ENCODE results near the gene AGGF1.

The AGGF1 gene

GRCh38 chr5:77073667-77074066 is 43.5 kb downstream of the AGGF1 start:
- Histone ChIP-seq H3K4me1 (ENCODE audit: control insufficient read depth in 2 of 2, insufficient read depth in 1 of 2, low read depth in 1 of 2, low read length in 2 of 2) (no peaks in the 10 kb centered on the region), H3K4me2 (ENCODE audit: insufficient read depth, low read length, poor library complexity, severe bottlenecking) (no peak overlapping the region), H2BK120ac (ENCODE audit: low read depth, low read length) (no peak overlapping the region), H3K14ac (ENCODE audit: low read length) (no peak overlapping the region), H3K18ac (ENCODE audit: low read length) (no peak overlapping the region), H4K8ac (ENCODE audit: low read depth, low read length) (no peak overlapping the region), H3K27me3 (ENCODE audit: control insufficient read depth in 3 of 3, insufficient read depth in 3 of 3, low read depth in 1 of 3, low read length in 3 of 3) (no peaks in the 10 kb centered on the region), H2BK5ac (ENCODE audit: low read length) (no peak overlapping the region), H3K36me3 (replicated peaks in 1 of 2; ENCODE audit: control insufficient read depth in 2 of 2, insufficient read depth in 2 of 2, low read length in 2 of 2) (peaks cover 0 to 26% of the 10 kb centered on the region in 2 donors), H2BK12ac (ENCODE audit: low read length) (no peak overlapping the region), H2AK5ac (ENCODE audit: low read depth, low read length) (no peak overlapping the region), H4K91ac (ENCODE audit: low read depth, low read length, poor library complexity) (no peak overlapping the region), H3K9ac (ENCODE audit: low read depth, low read length, poor library complexity) (no peak overlapping the region), H2AFZ (ENCODE audit: low read length) (no peak overlapping the region), H3K23ac (ENCODE audit: low read depth, low read length, poor library complexity) (no peak overlapping the region), H3K4ac (ENCODE audit: low read length) (no peak overlapping the region), H3K9me3 (replicated peaks in 1 of 2; ENCODE audit: control insufficient read depth in 2 of 2, insufficient read depth in 1 of 2, low read depth in 1 of 2, low read length in 2 of 2) (no peaks in the 10 kb centered on the region), H3K4me3 (ENCODE audit: low read length in 2 of 2) (no peak overlapping the region), H3K79me1 (ENCODE audit: low read depth, low read length) (no peaks in the 10 kb centered on the region), H3K27ac (replicated peaks; ENCODE audit: low read length) (no peak overlapping the region), H2BK15ac (ENCODE audit: low read length) (no peak overlapping the region)
- DNase-seq (ENCODE audit: low spot score): no peak
- 100% methylated on average over 1 of the region's 2 CpGs; no CpG with 5 or more reads in 1 of the 2 donors for WGBS, 2 donors (ENCODE audit: extremely low coverage in 2 of 2, insufficient read length in 2 of 2, insufficient replicate concordance in 1 of 2)

GRCh38 chr5:77074745-77075144 is 44.5 kb downstream of the AGGF1 start:
- Histone ChIP-seq H2AFZ (ENCODE audit: low read length) (no peak overlapping the region), H3K36me3 (replicated peaks in 1 of 2; ENCODE audit: control insufficient read depth in 2 of 2, insufficient read depth in 2 of 2, low read length in 2 of 2) (peaks cover 0 to 25% of the 10 kb centered on the region in 2 donors), H2BK12ac (ENCODE audit: low read length) (no peak overlapping the region), H3K9ac (ENCODE audit: low read depth, low read length, poor library complexity) (no peak overlapping the region), H4K8ac (ENCODE audit: low read depth, low read length) (no peak overlapping the region), H3K27ac (replicated peaks; ENCODE audit: low read length) (no peak overlapping the region), H3K4me1 (ENCODE audit: control insufficient read depth in 2 of 2, insufficient read depth in 1 of 2, low read depth in 1 of 2, low read length in 2 of 2) (no peaks in the 10 kb centered on the region), H3K14ac (ENCODE audit: low read length) (no peak overlapping the region), H3K79me1 (ENCODE audit: low read depth, low read length) (no peaks in the 10 kb centered on the region), H3K9me3 (replicated peaks in 1 of 2; ENCODE audit: control insufficient read depth in 2 of 2, insufficient read depth in 1 of 2, low read depth in 1 of 2, low read length in 2 of 2) (no peaks in the 10 kb centered on the region), H3K18ac (ENCODE audit: low read length) (no peak overlapping the region), H3K4ac (ENCODE audit: low read length) (no peak overlapping the region), H4K91ac (ENCODE audit: low read depth, low read length, poor library complexity) (no peak overlapping the region), H3K23ac (ENCODE audit: low read depth, low read length, poor library complexity) (no peak overlapping the region), H2BK15ac (ENCODE audit: low read length) (no peak overlapping the region), H3K4me2 (ENCODE audit: insufficient read depth, low read length, poor library complexity, severe bottlenecking) (no peak overlapping the region), H2AK5ac (ENCODE audit: low read depth, low read length) (no peak overlapping the region), H3K27me3 (ENCODE audit: control insufficient read depth in 3 of 3, insufficient read depth in 3 of 3, low read depth in 1 of 3, low read length in 3 of 3) (no peaks in the 10 kb centered on the region), H2BK120ac (ENCODE audit: low read depth, low read length) (no peak overlapping the region), H2BK5ac (ENCODE audit: low read length) (no peak overlapping the region), H3K4me3 (ENCODE audit: low read length in 2 of 2) (no peak overlapping the region)
- DNase-seq (ENCODE audit: low spot score): no peak
- WGBS, 2 donors (ENCODE audit: extremely low coverage in 2 of 2, insufficient read length in 2 of 2, insufficient replicate concordance in 1 of 2): no CpG with 5 or more reads among the region's 4 CpGs

- no peak overlapping the region for H4K91ac ChIP-seq (ENCODE audit: low read depth, low read length, poor library complexity)
- H3K4me1 ChIP-seq (ENCODE audit: control insufficient read depth in 2 of 2, insufficient read depth in 1 of 2, low read depth in 1 of 2, low read length in 2 of 2): no peaks in the 10 kb centered on the region
- peak overlapping the region; percentile 95 for H3K23ac ChIP-seq (ENCODE audit: low read depth, low read length, poor library complexity)
- no peak overlapping the region for H3K4ac ChIP-seq (ENCODE audit: low read length)
- WGBS, 2 donors (ENCODE audit: extremely low coverage in 2 of 2, insufficient read length in 2 of 2, insufficient replicate concordance in 1 of 2): no CpG with 5 or more reads among the region's 105 CpGs
- H3K14ac ChIP-seq (ENCODE audit: low read length): peak overlapping the region; percentile 17
- no peak overlapping the region for H2BK5ac ChIP-seq (ENCODE audit: low read length)
- H3K4me3 ChIP-seq (ENCODE audit: low read length in 2 of 2): peak overlapping the region in 1 of 2 donors; percentile 85
- no peak overlapping the region for H2AFZ ChIP-seq (ENCODE audit: low read length)
- peaks cover 0 to 30% of the 10 kb centered on the region in 2 donors for H3K36me3 ChIP-seq (replicated peaks in 1 of 2; ENCODE audit: control insufficient read depth in 2 of 2, insufficient read depth in 2 of 2, low read length in 2 of 2)
- H4K8ac ChIP-seq (ENCODE audit: low read depth, low read length): peak overlapping the region; percentile 58
- no peak overlapping the region for H2BK120ac ChIP-seq (ENCODE audit: low read depth, low read length)
- no peaks in the 10 kb centered on the region for H3K79me1 ChIP-seq (ENCODE audit: low read depth, low read length)
- H2BK15ac ChIP-seq (ENCODE audit: low read length): no peak overlapping the region
- H3K4me2 ChIP-seq (ENCODE audit: insufficient read depth, low read length, poor library complexity, severe bottlenecking): peak overlapping the region; percentile 76
- H2BK12ac ChIP-seq (ENCODE audit: low read length): peak overlapping the region; percentile 53
- H3K9me3 ChIP-seq (replicated peaks in 1 of 2; ENCODE audit: control insufficient read depth in 2 of 2, insufficient read depth in 1 of 2, low read depth in 1 of 2, low read length in 2 of 2): no peaks in the 10 kb centered on the region
- H3K27me3 ChIP-seq (ENCODE audit: control insufficient read depth in 3 of 3, insufficient read depth in 3 of 3, low read depth in 1 of 3, low read length in 3 of 3): peaks cover 0 to 4% (median 0%) of the 10 kb centered on the region in 3 experiments
- H3K27ac ChIP-seq (replicated peaks; ENCODE audit: low read length): no peak overlapping the region
- peak; percentile 71 for DNase-seq (ENCODE audit: low spot score)
- H3K18ac ChIP-seq (ENCODE audit: low read length): peak overlapping the region; percentile 92
- H3K9ac ChIP-seq (ENCODE audit: low read depth, low read length, poor library complexity): peak overlapping the region; percentile 75
- H2AK5ac ChIP-seq (ENCODE audit: low read depth, low read length): peak overlapping the region; percentile 19
These were observed 47.0 kb downstream of the AGGF1 start for GRCh38 chr5:77076961-77077828.

GRCh38 chr5:77077829-77078176 is 47.6 kb downstream of the AGGF1 start:
- H3K14ac ChIP-seq (ENCODE audit: low read length): no peak overlapping the region
- no peak overlapping the region for H3K27ac ChIP-seq (replicated peaks; ENCODE audit: low read length)
- H4K91ac ChIP-seq (ENCODE audit: low read depth, low read length, poor library complexity): no peak overlapping the region
- no peak overlapping the region for H3K23ac ChIP-seq (ENCODE audit: low read depth, low read length, poor library complexity)
- H2AFZ ChIP-seq (ENCODE audit: low read length): no peak overlapping the region
- no peak overlapping the region for H3K9ac ChIP-seq (ENCODE audit: low read depth, low read length, poor library complexity)
- WGBS, 2 donors (ENCODE audit: extremely low coverage in 2 of 2, insufficient read length in 2 of 2, insufficient replicate concordance in 1 of 2): no CpG with 5 or more reads among the region's 12 CpGs
- H3K4me2 ChIP-seq (ENCODE audit: insufficient read depth, low read length, poor library complexity, severe bottlenecking): peak overlapping the region; percentile 29
- H2BK5ac ChIP-seq (ENCODE audit: low read length): no peak overlapping the region
- no peaks in the 10 kb centered on the region for H3K9me3 ChIP-seq (replicated peaks in 1 of 2; ENCODE audit: control insufficient read depth in 2 of 2, insufficient read depth in 1 of 2, low read depth in 1 of 2, low read length in 2 of 2)
- H2BK120ac ChIP-seq (ENCODE audit: low read depth, low read length): no peak overlapping the region
- no peak for DNase-seq (ENCODE audit: low spot score)
- no peak overlapping the region for H2BK15ac ChIP-seq (ENCODE audit: low read length)
- peaks cover 0 to 4% (median 0%) of the 10 kb centered on the region in 3 experiments for H3K27me3 ChIP-seq (ENCODE audit: control insufficient read depth in 3 of 3, insufficient read depth in 3 of 3, low read depth in 1 of 3, low read length in 3 of 3)
- no peak overlapping the region for H2BK12ac ChIP-seq (ENCODE audit: low read length)
- peak overlapping the region in 1 of 2 donors; percentile 85 for H3K4me3 ChIP-seq (ENCODE audit: low read length in 2 of 2)
- H3K18ac ChIP-seq (ENCODE audit: low read length): peak overlapping the region; percentile 67
- H3K36me3 ChIP-seq (replicated peaks in 1 of 2; ENCODE audit: control insufficient read depth in 2 of 2, insufficient read depth in 2 of 2, low read length in 2 of 2): peaks cover 0 to 34% of the 10 kb centered on the region in 2 donors
- no peak overlapping the region for H3K4ac ChIP-seq (ENCODE audit: low read length)
- no peak overlapping the region for H4K8ac ChIP-seq (ENCODE audit: low read depth, low read length)
- no peaks in the 10 kb centered on the region for H3K4me1 ChIP-seq (ENCODE audit: control insufficient read depth in 2 of 2, insufficient read depth in 1 of 2, low read depth in 1 of 2, low read length in 2 of 2)
- H3K79me1 ChIP-seq (ENCODE audit: low read depth, low read length): no peaks in the 10 kb centered on the region
- no peak overlapping the region for H2AK5ac ChIP-seq (ENCODE audit: low read depth, low read length)

All from neuronal stem cell (in vitro differentiated cells).